HEK293T (cell line): ENCODE results near the gene BLACAT1.

Experiments
- ARNT ChIP-seq: fragments of 450-650 bp; IDR thresholded peaks from 2 replicates; pipeline ENCODE4 v1.6.1; 2017; ENCODE audit warnings: mild to moderate bottlenecking
- BHLHE40 ChIP-seq: fragments of 450-650 bp; IDR thresholded peaks from 2 replicates; pipeline ENCODE4 v1.6.1; 2016; ENCODE audit warnings: mild to moderate bottlenecking, moderate library complexity, borderline replicate concordance
- FOXA1 ChIP-seq: fragments of 450-650 bp; IDR thresholded peaks from 2 replicates; pipeline ENCODE4 v1.6.1; 2016; ENCODE audit warnings: mild to moderate bottlenecking
- FOXK2 ChIP-seq: fragments of 450-650 bp; IDR thresholded peaks from 2 replicates; pipeline ENCODE4 v1.6.1; 2016; ENCODE audit warnings: mild to moderate bottlenecking
- FOXM1 ChIP-seq: fragments of 450-650 bp; IDR thresholded peaks from 2 replicates; pipeline ENCODE4 v1.6.1; 2017; ENCODE audit warnings: mild to moderate bottlenecking, borderline replicate concordance
- HDGF ChIP-seq: fragments of 450-650 bp; IDR thresholded peaks from 2 replicates; pipeline ENCODE4 v1.6.1; 2017; ENCODE audit warnings: antibody characterized with exemption, borderline replicate concordance
- L3MBTL2 ChIP-seq: fragments of 450-650 bp; conservative IDR thresholded peaks from 2 replicates; pipeline ENCODE4 v1.6.1; 2016; ENCODE audit warnings: mild to moderate bottlenecking
- LEF1 ChIP-seq: fragments of 450-650 bp; IDR thresholded peaks from 2 replicates; pipeline ENCODE4 v1.6.1; 2017; ENCODE audit warnings: mild to moderate bottlenecking, borderline replicate concordance
- NFRKB ChIP-seq: fragments of 450-650 bp; IDR thresholded peaks from 2 replicates; pipeline ENCODE4 v1.6.1; 2016; ENCODE audit warnings: mild to moderate bottlenecking, moderate library complexity
- PKNOX1 ChIP-seq: fragments of 450-650 bp; IDR thresholded peaks from 2 replicates; pipeline ENCODE4 v1.6.1; 2016
- SP1 ChIP-seq: fragments of 450-650 bp; IDR thresholded peaks from 2 replicates; pipeline ENCODE4 v1.6.1; 2017
- SUZ12 ChIP-seq: fragments of 450-650 bp; IDR thresholded peaks from 2 replicates; pipeline ENCODE4 v1.6.1; 2016; ENCODE audit warnings: mild to moderate bottlenecking
- TARDBP ChIP-seq: fragments of 450-650 bp; IDR thresholded peaks from 2 replicates; pipeline ENCODE4 v1.6.1; 2016

GRCh38 chr1:205452364-205452763 lies 3.5 kb downstream of the BLACAT1 start:
- TF ChIP-seq BHLHE40 (no peak), SP1 (no peak), SUZ12 (no peak), ARNT (no peak), FOXK2 (no peak), TARDBP (no peak), NFRKB (no peak), PKNOX1 (no peak), FOXM1 (no peak), FOXA1 (no peak), L3MBTL2 (no peak), HDGF (no peak), LEF1 (no peak)
